ENCODE data around the gene PEX6. TPM values are rescaled to one million over a fixed set of nuclear protein-coding genes. Genes with fewer than 3 reads are reported as not detected.

PEX6 gene
- total and polyA plus RNA-seq, 2 of the 13 experiments (the other 11 are each of a cell fraction or from before 2014, with no cell fraction given) = 5.1 to 6.7 TPM

- TF ChIP-seq, protein P1, sequence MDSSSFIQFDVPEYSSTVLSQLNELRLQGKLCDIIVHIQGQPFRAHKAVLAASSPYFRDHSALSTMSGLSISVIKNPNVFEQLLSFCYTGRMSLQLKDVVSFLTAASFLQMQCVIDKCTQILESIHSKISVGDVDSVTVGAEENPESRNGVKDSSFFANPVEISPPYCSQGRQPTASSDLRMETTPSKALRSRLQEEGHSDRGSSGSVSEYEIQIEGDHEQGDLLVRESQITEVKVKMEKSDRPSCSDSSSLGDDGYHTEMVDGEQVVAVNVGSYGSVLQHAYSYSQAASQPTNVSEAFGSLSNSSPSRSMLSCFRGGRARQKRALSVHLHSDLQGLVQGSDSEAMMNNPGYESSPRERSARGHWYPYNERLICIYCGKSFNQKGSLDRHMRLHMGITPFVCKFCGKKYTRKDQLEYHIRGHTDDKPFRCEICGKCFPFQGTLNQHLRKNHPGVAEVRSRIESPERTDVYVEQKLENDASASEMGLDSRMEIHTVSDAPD (CRISPR knock-in tag; IDR thresholded peaks at IDR 0.05) = no peak
- TF ChIP-seq TSC22D2 (CRISPR knock-in tag; IDR thresholded peaks at IDR 0.05; ENCODE audit: borderline replicate concordance) = no peak
- no peak for TF ChIP-seq SCMH1 (CRISPR knock-in tag; IDR thresholded peaks at IDR 0.05; ENCODE audit: borderline replicate concordance)
- no peak for TF ChIP-seq HBP1 (CRISPR knock-in tag; IDR thresholded peaks at IDR 0.05; ENCODE audit: low read depth)
- TF ChIP-seq, protein P2, sequence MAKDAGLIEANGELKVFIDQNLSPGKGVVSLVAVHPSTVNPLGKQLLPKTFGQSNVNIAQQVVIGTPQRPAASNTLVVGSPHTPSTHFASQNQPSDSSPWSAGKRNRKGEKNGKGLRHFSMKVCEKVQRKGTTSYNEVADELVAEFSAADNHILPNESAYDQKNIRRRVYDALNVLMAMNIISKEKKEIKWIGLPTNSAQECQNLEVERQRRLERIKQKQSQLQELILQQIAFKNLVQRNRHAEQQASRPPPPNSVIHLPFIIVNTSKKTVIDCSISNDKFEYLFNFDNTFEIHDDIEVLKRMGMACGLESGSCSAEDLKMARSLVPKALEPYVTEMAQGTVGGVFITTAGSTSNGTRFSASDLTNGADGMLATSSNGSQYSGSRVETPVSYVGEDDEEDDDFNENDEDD (CRISPR knock-in tag; IDR thresholded peaks at IDR 0.05; ENCODE audit: borderline replicate concordance) = no peak
- TF ChIP-seq, protein P3, sequence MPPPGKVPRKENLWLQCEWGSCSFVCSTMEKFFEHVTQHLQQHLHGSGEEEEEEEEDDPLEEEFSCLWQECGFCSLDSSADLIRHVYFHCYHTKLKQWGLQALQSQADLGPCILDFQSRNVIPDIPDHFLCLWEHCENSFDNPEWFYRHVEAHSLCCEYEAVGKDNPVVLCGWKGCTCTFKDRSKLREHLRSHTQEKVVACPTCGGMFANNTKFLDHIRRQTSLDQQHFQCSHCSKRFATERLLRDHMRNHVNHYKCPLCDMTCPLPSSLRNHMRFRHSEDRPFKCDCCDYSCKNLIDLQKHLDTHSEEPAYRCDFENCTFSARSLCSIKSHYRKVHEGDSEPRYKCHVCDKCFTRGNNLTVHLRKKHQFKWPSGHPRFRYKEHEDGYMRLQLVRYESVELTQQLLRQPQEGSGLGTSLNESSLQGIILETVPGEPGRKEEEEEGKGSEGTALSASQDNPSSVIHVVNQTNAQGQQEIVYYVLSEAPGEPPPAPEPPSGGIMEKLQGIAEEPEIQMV (CRISPR knock-in tag; IDR thresholded peaks at IDR 0.05; ENCODE audit: low read depth) = no peak
Measured at GRCh38 chr6:42936398-42936797, 42.6 kb downstream of the PEX6 start (continued).

DNA sequence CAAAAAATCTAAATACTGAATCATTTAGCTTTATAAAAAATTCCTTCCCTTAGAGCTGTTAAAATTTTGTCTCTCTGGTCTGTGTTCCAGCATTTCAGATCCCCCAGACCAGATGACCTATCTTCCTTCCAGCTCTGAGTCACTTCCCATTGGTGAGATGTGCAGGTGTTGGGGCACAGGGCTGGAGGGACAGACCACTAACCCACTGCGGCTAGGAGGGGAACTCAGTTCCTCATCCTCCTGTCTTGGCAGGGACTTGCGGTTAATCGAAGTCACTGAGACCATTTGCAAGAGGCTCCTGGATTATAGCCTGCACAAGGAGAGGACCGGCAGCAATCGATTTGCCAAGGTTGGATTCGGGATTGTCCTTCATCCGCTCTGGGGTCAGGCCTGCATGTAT is 43.7 kb downstream of the PEX6 start:
- Histone ChIP-seq H4K20me1 (ENCODE audit: insufficient read depth, low read length) (no peaks in the 10 kb centered on the region), H3K9ac (ENCODE audit: insufficient read depth, low read depth, low read length) (no peak overlapping the region), H2AFZ (ENCODE audit: low read length) (no peak overlapping the region), H3K4me1 (ENCODE audit: insufficient read depth, low read length) (peaks cover 66% of the 10 kb centered on the region), H3K4me3 (replicated peaks in 1 of 3; ENCODE audit: insufficient read depth in 1 of 3, low read depth in 2 of 3, low read length in 3 of 3) (no peak overlapping the region), H3K36me3 (replicated peaks in 1 of 2; ENCODE audit: control insufficient read depth in 1 of 2, insufficient read depth in 2 of 2, low read length in 2 of 2) (peaks cover 15 to 41% of the 10 kb centered on the region in 2 experiments), H3K79me2 (ENCODE audit: insufficient read depth, low read length) (peaks cover 34% of the 10 kb centered on the region), H3K27me3 (ENCODE audit: control insufficient read depth in 1 of 2, insufficient read depth in 2 of 2, low read length in 2 of 2) (no peaks in the 10 kb centered on the region; a peak in 1 of 5 replicates), H3K27ac (ENCODE audit: extremely low read length, insufficient read depth, low read length) (no peak overlapping the region), H3K4me2 (ENCODE audit: low read depth, low read length) (no peak overlapping the region), H3K9me3 (ENCODE audit: low read length) (no peaks in the 10 kb centered on the region)
- BruUV-seq (replicated peaks) = no TSS peak
- DNase-seq (ENCODE audit: low spot score) = no peak
- 98% methylated on average over 7 of the region's 7 CpGs for WGBS (ENCODE audit: low lambda C conversion rate)
- ATAC-seq = no peak
- ChIA-PET CTCF (ENCODE audit: low intra/inter-chr PET ratio, low total read pairs) (no interaction called here), POLR2A (no interaction called here)
- intact Hi-C loops (cut with micrococcal nuclease; ENCODE audit: unreplicated experiment) = loop anchor here (5.0 kb wide), 1 partner anchor 33 kb away; no protein-coding TSS in a partner anchor
- in situ Hi-C loops (cut with HindIII; ENCODE audit: extremely low pct_ligation_motif_present, low pct_unique_long_range_greater_than_20kb) = no loop called here
- no peak for FAIRE-seq
- TF ChIP-seq NFE2 (CRISPR knock-in tag; IDR thresholded peaks at IDR 0.05) (no peak), RAD51 (IDR thresholded peaks at IDR 0.05; ENCODE audit: borderline replicate concordance) (no peak), TCF7L2 (IDR thresholded peaks at IDR 0.05; ENCODE audit: low read depth, low read length) (no peak), ZFY (CRISPR knock-in tag; IDR thresholded peaks at IDR 0.05) (no peak)
- TF ChIP-seq, protein P4, sequence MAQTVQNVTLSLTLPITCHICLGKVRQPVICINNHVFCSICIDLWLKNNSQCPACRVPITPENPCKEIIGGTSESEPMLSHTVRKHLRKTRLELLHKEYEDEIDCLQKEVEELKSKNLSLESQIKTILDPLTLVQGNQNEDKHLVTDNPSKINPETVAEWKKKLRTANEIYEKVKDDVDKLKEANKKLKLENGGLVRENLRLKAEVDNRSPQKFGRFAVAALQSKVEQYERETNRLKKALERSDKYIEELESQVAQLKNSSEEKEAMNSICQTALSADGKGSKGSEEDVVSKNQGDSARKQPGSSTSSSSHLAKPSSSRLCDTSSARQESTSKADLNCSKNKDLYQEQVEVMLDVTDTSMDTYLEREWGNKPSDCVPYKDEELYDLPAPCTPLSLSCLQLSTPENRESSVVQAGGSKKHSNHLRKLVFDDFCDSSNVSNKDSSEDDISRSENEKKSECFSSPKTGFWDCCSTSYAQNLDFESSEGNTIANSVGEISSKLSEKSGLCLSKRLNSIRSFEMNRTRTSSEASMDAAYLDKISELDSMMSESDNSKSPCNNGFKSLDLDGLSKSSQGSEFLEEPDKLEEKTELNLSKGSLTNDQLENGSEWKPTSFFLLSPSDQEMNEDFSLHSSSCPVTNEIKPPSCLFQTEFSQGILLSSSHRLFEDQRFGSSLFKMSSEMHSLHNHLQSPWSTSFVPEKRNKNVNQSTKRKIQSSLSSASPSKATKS (CRISPR knock-in tag; IDR thresholded peaks at IDR 0.05) = no peak
- TF ChIP-seq, protein P5, sequence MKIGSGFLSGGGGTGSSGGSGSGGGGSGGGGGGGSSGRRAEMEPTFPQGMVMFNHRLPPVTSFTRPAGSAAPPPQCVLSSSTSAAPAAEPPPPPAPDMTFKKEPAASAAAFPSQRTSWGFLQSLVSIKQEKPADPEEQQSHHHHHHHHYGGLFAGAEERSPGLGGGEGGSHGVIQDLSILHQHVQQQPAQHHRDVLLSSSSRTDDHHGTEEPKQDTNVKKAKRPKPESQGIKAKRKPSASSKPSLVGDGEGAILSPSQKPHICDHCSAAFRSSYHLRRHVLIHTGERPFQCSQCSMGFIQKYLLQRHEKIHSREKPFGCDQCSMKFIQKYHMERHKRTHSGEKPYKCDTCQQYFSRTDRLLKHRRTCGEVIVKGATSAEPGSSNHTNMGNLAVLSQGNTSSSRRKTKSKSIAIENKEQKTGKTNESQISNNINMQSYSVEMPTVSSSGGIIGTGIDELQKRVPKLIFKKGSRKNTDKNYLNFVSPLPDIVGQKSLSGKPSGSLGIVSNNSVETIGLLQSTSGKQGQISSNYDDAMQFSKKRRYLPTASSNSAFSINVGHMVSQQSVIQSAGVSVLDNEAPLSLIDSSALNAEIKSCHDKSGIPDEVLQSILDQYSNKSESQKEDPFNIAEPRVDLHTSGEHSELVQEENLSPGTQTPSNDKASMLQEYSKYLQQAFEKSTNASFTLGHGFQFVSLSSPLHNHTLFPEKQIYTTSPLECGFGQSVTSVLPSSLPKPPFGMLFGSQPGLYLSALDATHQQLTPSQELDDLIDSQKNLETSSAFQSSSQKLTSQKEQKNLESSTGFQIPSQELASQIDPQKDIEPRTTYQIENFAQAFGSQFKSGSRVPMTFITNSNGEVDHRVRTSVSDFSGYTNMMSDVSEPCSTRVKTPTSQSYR (CRISPR knock-in tag; IDR thresholded peaks at IDR 0.05; ENCODE audit: borderline replicate concordance) = no peak

Data from HepG2 (cell line).